ENCODE data around the gene TBX15. TPM values are rescaled to one million over a fixed set of nuclear protein-coding genes. Genes with fewer than 3 reads are reported as not detected.
A peak's percentile ranks its signal among the peaks of the same experiment; 100 is the strongest.

Gene TBX15
- total RNA-seq, 1 donor from 2014 or later = 0.43 TPM

GRCh38 chr1:119004129-119004527, 16.0 kb upstream of the TBX15 start:
- intact Hi-C loops (cut with DNase I) = no loop called here

GRCh38 chr1:119003413-119004128, 15.4 kb upstream of the TBX15 start:
- intact Hi-C loops (cut with DNase I) = no loop called here
- no peak for DNase-seq
- no peak for ATAC-seq (ENCODE audit: poor library complexity)

More at GRCh38 chr1:119004129-119004527, 16.0 kb upstream of the TBX15 start:
- DNase-seq (no peak), ATAC-seq (ENCODE audit: poor library complexity) (no peak)

- DNase-seq = no peak
- ATAC-seq (ENCODE audit: poor library complexity) = peak; percentile 64
- intact Hi-C loops (cut with DNase I) = no loop called here
These were observed 14.0 kb upstream of the TBX15 start for GRCh38 chr1:119002028-119002686.

- no peak for DNase-seq
- ATAC-seq (ENCODE audit: poor library complexity) = peak; percentile 48
These were observed 13.3 kb upstream of the TBX15 start for GRCh38 chr1:119001181-119002027.

GRCh38 chr1:119000371-119001180, 12.4 kb upstream of the TBX15 start:
- intact Hi-C loops (cut with DNase I) = no loop called here
- peak; percentile 39 for ATAC-seq (ENCODE audit: poor library complexity)
- no peak for DNase-seq

More at GRCh38 chr1:119001181-119002027, 13.3 kb upstream of the TBX15 start:
- intact Hi-C loops (cut with DNase I) = no loop called here

- intact Hi-C loops (cut with DNase I) = no loop called here
- no peak for ATAC-seq (ENCODE audit: poor library complexity)
- DNase-seq = no peak
These were observed 11.4 kb upstream of the TBX15 start for GRCh38 chr1:118999348-119000071.

- intact Hi-C loops (cut with DNase I) = no loop called here
- no peak for ATAC-seq (ENCODE audit: poor library complexity)
- DNase-seq = no peak
These were observed 10.0 kb upstream of the TBX15 start for GRCh38 chr1:118998171-118998570.

- intact Hi-C loops (cut with DNase I) = no loop called here
- ATAC-seq (ENCODE audit: poor library complexity) = no peak
- DNase-seq = no peak
These were observed 9.1 kb upstream of the TBX15 start for GRCh38 chr1:118997225-118997624.

GRCh38 chr1:118995312-118996016, 7.3 kb upstream of the TBX15 start:
- ATAC-seq (ENCODE audit: poor library complexity) = no peak
- intact Hi-C loops (cut with DNase I) = no loop called here
- DNase-seq = no peak

- intact Hi-C loops (cut with DNase I) = no loop called here
- ATAC-seq (ENCODE audit: poor library complexity) (no peak), DNase-seq (no peak)
These were observed 5.5 kb upstream of the TBX15 start for GRCh38 chr1:118993700-118994026.

GRCh38 chr1:118992868-118993699, 4.9 kb upstream of the TBX15 start:
- ATAC-seq (ENCODE audit: poor library complexity) (no peak), DNase-seq (no peak)
- intact Hi-C loops (cut with DNase I) = no loop called here

- DNase-seq = no peak
- intact Hi-C loops (cut with DNase I) = no loop called here
- ATAC-seq (ENCODE audit: poor library complexity) = no peak
These were observed 4.2 kb upstream of the TBX15 start for GRCh38 chr1:118992237-118992825.

- ATAC-seq (ENCODE audit: poor library complexity) (no peak), DNase-seq (no peak)
- intact Hi-C loops (cut with DNase I) = no loop called here
These were observed 3.3 kb upstream of the TBX15 start for GRCh38 chr1:118991448-118991847.

GRCh38 chr1:118990513-118991152, 2.5 kb upstream of the TBX15 start:
- DNase-seq (no peak), ATAC-seq (ENCODE audit: poor library complexity) (no peak)
- intact Hi-C loops (cut with DNase I) = no loop called here

GRCh38 chr1:118989878-118990378, 1.8 kb upstream of the TBX15 start:
- intact Hi-C loops (cut with DNase I) = no loop called here
- ATAC-seq (ENCODE audit: poor library complexity) = no peak
- no peak for DNase-seq
